NOMO-1 (cell line): ENCODE data around the gene DOCK2.

Source experiments
- DNase-seq, 2 experiments: peaks; one replicate each; lab custom pipeline; 2025; ENCODE audit not compliant: unreplicated experiment in 2 of 2; lab: John Stamatoyannopoulos, UW

DOCK2 gene

DNA sequence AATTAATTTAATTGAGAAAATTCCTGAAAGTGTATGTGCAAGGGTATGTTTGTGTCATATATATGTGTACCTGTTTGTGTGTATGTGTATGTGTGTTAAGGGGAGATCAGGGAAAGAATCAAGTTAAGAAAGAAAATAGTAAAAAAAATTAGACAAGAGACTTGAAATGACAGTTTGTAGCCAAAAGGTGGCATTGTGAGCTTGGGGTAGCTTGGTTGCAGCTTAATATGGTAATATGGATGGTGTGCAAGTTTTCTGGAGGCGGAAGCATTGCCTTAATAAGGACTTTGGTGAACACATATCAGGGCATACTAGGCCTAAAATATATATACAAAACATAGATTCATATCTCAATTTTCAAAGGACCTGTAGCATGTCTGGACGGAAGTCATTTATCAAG is 213.3 kb downstream of the DOCK2 start:
- no peak for DNase-seq

DNA sequence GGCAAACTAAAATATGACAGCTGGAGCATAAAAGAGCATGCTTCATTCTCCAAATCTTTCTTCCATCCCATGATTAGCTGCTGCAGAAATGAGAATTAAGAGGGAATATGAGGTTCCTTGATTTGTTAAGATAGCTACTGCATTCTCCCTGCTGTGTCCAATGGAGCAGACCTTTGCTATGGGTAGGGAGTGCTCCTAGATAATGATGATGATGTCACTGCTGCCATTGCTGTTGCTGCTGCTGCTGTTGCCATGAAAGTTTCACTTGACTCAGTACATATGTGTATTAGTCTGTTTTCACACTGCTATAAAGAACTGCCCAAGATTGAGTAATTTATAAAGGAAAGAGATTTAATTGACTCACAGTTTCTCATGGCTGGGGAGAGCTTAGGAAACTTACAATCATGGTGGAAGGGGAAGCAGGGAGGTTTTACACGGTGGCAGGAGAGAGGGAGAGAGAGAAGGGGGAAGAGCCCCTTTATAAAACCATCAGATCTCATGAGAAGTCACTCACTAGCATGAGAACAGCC is 214.3 kb downstream of the DOCK2 start:
- DNase-seq, result no peak

DNA sequence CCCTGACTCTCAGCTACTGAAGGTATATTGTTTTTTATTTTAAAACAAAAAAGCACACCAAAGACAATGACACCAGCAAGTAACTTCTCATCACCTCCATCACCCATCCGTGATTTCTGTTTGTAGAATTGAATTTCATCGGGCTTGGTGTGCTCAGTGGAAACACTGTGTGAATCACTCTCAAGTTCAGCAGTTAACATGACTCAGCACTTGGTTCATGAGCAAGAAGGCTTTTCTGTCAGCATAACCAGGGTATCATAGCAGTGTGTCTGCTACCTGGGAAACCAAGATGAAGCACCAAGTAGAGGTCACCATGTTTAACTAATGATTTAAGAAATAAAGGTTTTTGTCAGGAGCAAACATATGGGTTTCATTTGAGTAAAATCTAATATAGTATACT is 219.5 kb downstream of the DOCK2 start:
- DNase-seq, result no peak

DNA sequence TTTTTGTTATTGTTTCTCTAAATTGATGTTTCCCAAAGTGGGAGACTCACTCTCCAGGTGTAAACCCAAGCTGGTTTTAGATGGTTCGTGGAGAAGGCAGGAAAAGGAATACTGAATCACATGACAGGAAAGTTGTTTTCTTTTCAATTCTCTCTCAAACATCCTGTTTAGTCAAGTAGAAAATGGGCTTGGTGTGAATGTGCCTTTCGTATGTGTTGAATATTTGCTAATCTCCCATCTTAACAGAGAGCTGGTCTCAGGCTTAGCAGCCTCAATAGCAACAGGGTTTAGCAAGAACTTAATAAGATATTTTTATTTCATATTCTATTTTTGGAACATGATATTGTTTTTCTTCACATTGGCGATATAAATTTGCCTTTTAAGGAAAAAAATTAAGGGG is 223.5 kb downstream of the DOCK2 start:
- DNase-seq, result no peak

DNA sequence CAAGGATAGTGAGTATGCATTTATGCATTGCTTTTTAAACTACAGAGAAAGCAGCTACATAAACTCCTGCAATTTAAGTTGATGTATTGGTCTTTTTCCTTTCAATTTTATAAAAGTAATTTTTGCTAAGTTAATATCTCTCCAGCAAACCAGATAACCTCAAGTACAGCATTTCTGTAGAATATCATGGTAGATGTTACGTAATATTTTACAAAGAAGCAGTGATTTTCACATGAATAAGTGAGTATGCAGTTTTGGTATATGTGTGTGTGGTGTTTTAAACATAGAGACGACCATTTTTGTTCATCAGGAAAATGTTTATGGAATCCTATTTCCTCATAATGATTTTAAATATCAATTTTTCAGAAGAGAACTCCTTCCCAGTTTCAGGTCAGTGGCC is 224.4 kb downstream of the DOCK2 start:
- no peak for DNase-seq

DNA sequence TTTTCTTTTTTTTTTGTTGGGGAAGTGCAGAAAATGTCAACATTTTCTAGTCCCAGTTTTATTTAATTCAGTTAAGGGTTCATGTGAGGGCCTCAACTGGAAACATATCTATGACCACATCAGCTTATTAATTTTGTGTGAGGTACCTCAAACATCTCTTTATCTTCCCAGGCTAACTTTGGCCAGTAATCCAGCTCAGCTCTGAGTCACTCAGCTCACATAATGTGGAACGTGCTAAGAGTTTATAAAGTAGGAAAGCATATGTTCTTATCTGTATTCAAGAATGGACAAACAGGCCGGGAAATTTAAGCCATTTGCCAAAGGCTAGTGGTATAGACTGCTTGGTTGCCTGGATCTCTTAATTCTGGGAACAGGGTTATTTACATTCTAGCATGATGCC is 224.9 kb downstream of the DOCK2 start:
- no peak for DNase-seq

DNA sequence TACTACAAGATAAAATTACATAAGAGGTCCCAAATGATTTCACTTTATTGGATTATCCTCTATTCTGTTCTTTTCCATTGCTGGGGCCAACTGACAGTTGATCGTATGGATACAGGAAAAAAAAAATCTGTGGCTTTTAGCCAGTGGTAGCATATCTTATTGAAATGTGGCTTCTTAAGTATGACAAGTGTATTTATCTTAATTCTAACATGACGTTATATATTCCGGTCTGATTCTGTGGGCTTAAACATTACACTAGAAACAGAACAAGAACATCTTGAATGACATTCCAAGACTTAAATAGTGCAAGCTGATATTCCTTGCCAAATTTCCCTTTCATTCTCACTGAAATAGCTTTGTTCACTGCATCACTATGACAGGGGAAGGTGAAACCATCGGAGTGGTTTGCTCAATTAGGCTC is 225.3 kb downstream of the DOCK2 start:
- DNase-seq, result no peak

DNA sequence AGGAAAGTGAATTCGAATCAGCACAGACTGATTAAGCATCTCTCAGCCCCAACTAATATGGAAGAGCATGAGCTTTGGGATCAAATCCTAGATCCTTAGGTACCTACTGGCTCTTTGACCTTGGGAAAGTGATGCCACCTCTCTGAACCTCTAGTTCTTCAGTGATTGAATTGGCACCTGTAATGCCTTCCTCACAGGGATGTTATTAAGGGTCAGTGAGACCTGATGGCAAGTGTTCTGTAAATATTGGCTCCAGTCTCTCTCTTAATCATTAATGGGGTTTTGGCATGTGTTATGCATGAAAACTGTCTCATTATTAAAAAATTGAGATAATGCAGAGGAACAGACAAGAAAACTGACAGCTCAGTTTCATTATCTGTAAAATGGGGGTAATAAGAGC is 227.4 kb downstream of the DOCK2 start:
- no peak for DNase-seq

DNA sequence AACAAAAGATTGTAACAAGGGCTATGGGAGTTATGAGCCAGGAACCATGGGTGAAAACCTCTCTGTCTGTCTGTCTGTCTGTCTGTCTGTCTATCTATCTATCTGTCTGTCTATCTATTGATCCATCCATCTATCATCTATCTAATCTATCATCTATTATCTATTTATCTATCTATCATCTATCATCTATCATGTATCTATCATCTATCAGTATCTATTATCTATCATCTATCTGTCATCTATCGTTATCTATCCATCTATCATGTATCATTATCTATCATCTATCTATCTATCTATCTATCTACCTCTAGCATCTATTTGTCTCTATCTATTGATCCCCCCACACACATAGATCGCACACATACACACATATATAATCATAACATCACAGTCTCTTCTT is 230.3 kb downstream of the DOCK2 start:
- no peak for DNase-seq

DNA sequence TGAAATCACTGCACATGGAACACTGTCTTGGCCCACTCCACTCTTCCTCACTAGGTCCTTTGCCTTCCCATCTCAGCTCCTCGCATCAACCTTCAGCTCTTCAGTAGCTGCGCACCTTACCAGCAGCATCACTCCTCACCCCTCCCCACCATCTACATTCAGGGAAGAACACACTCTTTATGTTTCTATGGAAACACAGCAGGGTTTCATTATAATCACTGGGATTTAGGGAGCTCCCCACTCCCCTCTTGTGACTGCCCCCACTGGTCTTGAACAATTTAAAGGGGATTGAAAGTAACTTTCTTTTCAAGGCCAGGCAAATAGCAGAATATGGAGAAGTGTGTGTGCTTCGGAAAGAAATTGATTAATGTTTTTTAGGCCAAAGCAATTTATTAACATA is 232.0 kb downstream of the DOCK2 start:
- no peak for DNase-seq

DNA sequence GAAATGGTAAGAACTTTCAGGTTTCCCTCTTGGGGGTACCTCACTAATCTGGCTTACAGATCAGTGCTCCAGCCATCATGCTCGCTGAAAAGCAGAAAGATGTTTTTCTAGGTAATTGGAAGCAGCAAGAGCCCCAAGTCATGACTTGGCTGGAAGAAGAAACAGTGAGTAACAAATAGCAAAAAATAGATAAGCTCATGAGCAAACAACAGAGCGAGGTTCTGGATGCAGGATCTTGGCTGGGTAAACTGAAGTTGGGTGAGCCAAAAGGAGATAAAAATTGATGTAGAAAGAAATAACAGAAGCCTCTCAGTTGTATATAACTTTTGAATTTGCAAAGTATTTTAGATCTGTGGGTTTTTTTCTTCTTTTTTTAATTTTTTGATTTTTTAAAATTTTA is 233.1 kb downstream of the DOCK2 start:
- no peak for DNase-seq

DNA sequence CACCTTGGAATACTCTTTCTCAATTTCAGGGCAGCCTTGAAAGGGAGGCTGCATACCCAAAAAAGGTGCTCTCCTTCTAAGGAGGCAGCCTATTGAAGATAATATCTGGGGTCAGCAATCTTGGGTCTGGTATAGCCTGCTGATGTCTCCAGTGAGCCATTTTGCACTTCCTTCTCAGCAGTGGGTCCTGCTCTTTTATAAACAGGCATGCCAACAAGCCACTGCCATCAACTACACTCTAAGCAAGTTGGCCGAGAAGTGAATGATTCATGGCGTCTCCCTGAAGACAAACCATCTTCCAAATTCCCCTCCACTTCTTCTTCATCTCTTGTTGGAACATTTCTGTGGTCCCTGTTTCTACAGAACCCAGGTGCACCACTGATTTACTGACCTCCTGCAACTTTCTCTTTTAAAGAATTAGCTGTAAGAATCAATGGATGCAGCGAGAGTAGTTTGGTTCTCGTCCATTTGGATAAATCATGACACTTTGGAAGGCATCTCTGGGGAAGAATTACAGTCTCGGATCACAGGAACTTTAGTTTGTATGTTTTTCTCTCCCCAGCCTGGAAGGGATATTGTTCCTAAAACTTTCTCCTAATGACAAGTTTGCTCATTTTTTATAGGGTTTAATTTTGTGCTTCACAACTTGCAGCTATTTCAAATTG is 234.9 kb downstream of the DOCK2 start:
- no peak for DNase-seq

DNA sequence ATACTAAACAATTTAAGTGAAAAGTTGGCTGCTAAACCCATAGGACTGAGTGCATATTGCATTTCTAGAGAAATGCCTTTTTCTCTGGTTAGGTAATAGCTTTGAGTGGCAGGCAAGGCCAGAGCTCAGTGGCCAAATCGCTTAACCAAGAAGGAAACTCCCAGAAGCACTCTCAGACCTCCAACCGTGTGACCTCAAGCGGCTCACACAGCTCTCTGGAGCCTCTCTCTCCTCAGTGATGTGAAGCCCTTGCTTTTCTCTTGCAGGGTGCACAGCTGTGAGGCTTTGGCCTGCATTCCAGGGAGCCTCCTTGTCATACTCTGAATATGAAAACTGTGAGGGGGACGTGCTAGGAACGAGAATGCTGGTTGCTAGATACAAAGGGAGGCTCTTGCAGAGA is 236.6 kb downstream of the DOCK2 start:
- peak; percentile 75 to 88 for DNase-seq

DNA sequence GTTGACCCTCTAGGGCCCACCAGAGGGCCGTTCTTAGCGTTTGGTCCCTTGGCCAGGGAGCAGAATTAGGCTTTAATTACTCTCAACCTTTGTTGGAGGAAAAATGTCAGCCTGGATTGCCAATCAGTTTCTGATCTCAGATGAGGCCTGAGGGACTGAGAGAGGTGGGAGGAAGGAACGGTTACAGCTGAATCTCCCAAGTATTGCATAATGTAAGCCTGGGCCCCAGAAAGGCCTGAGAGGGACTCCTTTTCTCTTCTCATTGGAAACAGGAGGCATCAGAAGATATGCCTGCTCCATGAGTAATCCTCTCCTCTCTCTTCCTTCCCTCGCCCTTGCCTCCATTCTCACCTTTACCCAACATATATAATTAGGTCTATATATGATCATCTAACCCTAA is 237.5 kb downstream of the DOCK2 start:
- peak; percentile 37 to 61 for DNase-seq

DNA sequence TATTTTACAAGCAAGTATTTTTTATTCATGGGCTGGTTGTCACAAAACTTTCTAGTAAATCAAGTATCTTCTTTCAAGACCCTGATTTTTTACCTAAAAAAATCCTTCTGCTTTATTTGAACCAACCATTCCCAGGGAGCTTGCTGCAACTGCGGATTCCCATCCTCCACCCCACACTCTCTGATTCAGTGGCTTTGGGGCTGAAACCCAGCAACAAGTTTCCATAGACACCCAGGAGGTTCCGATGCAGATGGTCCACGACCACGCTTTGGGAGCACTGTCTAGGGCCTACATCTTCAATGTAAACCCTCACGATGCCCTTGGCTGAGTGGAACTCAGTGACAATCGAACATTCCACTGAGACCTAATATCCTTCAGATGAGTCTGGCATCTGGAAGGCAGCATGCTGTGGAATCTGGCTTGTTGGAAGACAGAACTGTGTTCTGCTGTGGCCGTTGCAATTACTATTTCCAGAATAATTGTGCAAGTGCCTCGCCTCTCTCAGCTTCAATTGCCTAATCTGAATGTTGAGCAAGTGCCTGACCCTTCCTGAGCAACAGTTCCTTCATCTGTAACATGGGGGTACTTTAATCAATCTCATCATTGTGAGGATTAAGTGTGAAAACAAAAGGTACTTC is 238.1 kb downstream of the DOCK2 start:
- peak; percentile 61 to 83 for DNase-seq

DNA sequence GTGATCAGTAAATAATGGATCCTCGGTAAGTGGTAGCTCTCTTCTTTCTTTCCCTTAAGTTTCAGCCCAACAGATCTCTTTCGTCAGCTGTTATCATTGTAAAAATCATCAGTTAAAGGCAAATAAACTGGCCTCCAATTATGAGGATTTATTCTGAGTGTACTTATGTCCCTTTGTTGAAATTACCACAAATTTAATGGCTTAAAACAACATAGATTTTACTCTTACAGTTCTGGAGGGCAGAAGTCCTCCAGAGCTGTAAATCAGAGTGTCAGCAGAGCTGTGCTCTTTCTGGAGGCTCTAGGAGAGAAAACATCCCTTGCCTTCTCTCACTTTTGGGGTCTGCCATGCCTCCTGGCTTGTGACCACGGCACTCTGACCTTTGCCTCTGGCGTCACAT is 238.7 kb downstream of the DOCK2 start:
- DNase-seq, result no peak

DNA sequence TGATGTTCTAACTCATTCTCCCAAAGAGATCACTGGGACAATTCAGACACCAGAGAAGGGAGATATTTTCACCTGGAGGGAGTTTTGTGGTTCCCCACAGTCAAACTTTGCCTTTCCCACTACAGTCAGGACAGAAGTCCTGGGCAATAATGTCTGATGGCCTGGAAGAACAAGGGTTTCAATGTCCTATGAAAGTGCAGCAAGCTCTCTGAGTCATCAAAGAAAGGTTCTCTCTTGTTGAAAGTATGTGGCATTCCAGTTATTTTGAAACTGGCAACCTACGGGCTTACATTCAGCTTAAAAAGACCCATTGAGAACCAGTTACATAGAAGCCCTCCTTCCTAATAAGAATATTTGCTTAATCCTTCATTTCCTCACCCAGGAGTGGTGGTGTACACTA is 239.3 kb downstream of the DOCK2 start:
- DNase-seq, result no peak

DNA sequence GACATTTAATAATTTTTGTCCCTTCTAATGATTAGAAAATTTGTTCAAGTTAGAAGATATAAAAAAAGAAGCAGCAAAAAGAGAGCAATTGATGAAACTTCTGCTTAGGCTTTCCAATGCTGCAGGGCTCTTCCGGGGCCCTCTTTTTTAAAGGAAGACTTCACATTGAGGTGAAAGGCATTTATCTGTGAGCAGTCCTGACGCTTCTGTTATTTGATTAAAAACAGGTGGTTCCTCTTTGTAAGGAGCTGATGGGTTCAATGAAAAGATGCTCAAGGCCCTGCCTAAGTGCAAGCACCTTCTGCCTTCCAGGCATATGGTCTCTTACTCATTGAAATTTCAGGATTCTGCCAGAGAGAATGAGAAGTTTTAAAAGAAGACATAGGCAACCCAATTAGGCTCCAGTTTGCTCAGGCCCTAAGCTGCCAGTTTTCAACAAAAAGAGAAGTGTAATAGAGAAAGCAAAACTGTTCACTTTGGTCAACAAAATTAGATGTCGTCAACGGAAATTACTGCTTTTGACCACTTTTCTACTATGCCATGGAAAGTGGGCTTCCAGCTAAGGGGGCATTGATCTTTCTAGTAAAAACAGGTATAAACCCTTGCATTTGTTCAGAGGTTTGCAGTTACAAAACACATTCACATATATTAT is 243.1 kb downstream of the DOCK2 start:
- peak; percentile 69 to 70 for DNase-seq

DNA sequence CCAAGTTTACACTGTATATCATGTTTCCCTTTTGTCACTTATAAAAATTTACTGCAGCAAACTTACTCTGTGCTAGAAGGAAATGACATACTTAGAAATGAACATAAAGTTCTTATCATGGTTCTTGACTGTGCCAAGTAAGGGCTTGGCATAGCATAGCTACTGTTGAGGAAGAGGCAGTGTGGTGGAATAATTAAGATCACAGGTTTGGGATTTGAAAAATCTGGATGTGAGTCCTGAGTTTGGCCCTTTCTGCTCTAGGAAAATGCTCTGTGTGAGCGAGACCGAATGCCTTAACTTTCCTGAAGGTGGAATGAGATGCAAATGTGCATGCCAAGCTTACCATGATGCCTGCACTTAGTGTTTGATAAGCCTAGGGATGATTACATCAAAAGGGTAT is 243.7 kb downstream of the DOCK2 start:
- no peak for DNase-seq

DNA sequence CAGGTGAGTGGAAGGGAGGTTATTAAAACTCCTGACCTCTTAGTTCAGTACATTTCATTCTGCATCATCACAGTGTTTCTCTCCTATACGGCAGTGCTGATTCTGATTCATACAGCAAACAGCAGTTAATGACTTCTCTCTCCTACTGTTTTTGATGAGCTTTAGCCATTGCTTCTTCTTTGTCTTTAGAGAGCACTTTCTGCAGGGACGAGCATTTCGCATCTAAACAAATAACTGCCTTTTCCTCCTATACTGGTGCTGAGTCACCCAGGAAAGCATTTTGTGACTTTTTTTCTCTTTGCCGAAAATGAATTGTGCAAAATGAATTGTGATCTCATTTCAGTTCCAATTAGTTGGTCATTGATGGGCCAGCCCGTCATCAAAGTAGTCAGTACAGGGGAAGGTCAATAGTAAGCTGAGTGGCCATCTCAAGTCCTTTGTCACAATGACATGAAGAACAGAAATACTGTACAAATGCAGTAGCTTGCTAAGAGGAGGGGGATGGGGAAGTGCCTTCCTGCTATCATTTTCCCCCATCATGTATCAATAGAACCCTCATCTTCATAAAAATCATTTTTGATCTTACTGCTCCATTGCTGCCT is 244.7 kb downstream of the DOCK2 start:
- no peak for DNase-seq

DNA sequence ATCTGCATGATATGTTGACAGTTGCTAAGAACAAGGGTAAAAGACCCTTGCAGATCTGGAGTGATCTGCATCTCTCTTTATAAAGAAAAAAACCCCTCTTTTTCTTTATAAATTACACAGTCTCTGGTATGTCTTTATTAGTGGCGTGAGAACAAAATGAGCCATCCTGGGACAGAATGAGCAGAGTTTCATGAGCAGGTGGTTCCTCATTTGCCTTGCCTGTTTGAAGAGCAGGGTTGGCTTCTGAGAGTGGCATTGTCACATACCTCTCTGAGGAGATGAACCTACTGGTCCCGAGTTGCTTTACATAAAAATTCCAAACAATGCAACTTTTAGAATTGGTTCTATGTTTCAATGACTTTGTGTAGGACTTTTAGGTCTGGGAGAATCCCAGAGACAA is 249.0 kb downstream of the DOCK2 start:
- DNase-seq, result no peak

DNA sequence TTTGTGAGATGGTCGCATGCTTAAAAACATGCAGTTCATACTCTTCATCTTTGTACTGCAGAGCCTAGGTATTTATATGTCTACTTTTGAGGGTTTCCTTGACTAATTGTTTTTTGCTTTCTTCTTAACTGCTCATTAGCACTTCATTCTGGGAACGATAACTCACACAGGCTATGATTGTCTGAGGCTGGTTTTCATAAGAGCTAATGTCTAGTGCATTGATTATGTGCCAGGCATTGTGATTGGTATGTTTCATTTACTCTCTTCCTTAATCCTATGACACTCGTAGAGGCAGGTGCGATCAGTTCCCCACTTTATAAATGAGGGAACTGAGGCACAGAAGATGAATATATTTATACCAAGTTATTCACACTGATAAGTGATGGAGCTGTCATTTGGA is 249.6 kb downstream of the DOCK2 start:
- DNase-seq, result no peak
